OCI-LY7 (cell line): ENCODE results near the gene ATXN1. TPM values are rescaled to one million over a fixed set of nuclear protein-coding genes. Genes with fewer than 3 reads are reported as not detected.

Experiments
- BruUV-seq: library from RNA; stranded (reverse); fragments of 400-500 nt; replicated peaks from 2 replicates; lab custom pipeline; 2021; lab: Mats Ljungman, UMichigan
- CTCF ChIA-PET: fragments of 300-600 bp; sonication (Branson Sonifier 250); formaldehyde crosslinking; loops from one replicate; lab custom pipeline; 2022; ENCODE audit warnings: antibody characterized with exemption; ENCODE audit not compliant: unreplicated experiment; lab: Charles Lee
- POLR2A ChIA-PET: fragments of 300-600 bp; sonication (Branson Sonifier 250); formaldehyde crosslinking; loops from one replicate; lab custom pipeline; 2022; ENCODE audit warnings: antibody characterized with exemption; lab: Charles Lee
- DNase-seq: peaks from one replicate; pipeline ENCODE4 v3.0.0-alpha.2; 2015; ENCODE audit warnings: low spot score
- H2AFZ ChIP-seq: fragments of 200-600 bp; sonication (generic), shearing (Covaris generic); 2 replicates; pipeline ENCODE4 v1.6.1; 2014; ENCODE audit warnings: mild to moderate bottlenecking, antibody characterized with exemption, low read length, moderate library complexity
- H3K27ac ChIP-seq: fragments of 200-600 bp; sonication (generic); 2 replicates; pipeline ENCODE4 v1.5.1; 2014; ENCODE audit warnings: mixed run types, low read depth, mild to moderate bottlenecking, moderate library complexity, low read length, inconsistent platforms; ENCODE audit not compliant: poor library complexity, severe bottlenecking
- H3K36me3 ChIP-seq: fragments of 200-600 bp; sonication (generic); 2 replicates; pipeline ENCODE4 v1.6.1; 2014; ENCODE audit warnings: mild to moderate bottlenecking, antibody characterized with exemption, low read length, moderate library complexity, mixed read lengths; ENCODE audit not compliant: insufficient read depth
- H3K4me1 ChIP-seq: fragments of 200-600 bp; sonication (generic); 2 replicates; pipeline ENCODE4 v1.5.1; 2014; ENCODE audit warnings: mild to moderate bottlenecking, low read length; ENCODE audit not compliant: insufficient read depth, poor library complexity, severe bottlenecking
- H3K4me2 ChIP-seq: fragments of 200-600 bp; sonication (generic); 2 replicates; pipeline ENCODE4 v1.6.1; 2014; ENCODE audit warnings: mild to moderate bottlenecking, low read length
- H3K4me3 ChIP-seq: fragments of 200-600 bp; sonication (generic); 2 replicates; pipeline ENCODE4 v1.5.1; 2014; ENCODE audit warnings: mild to moderate bottlenecking, low read depth, low read length; ENCODE audit not compliant: poor library complexity, severe bottlenecking
- H3K79me2 ChIP-seq: fragments of 200-600 bp; sonication (generic); 2 replicates; pipeline ENCODE4 v1.6.1; 2016; ENCODE audit warnings: low read depth, mild to moderate bottlenecking, low read length, moderate library complexity, mixed read lengths; ENCODE audit not compliant: insufficient read depth
- H3K9me2 ChIP-seq: fragments of 200-600 bp; sonication (generic); 2 replicates; pipeline ENCODE4 v1.6.1; 2016; ENCODE audit warnings: mild to moderate bottlenecking, low read length, mixed read lengths; ENCODE audit not compliant: insufficient read depth
- H3K9me3 ChIP-seq: fragments of 200-600 bp; sonication (generic); 2 replicates; pipeline ENCODE4 v1.6.1; 2014; ENCODE audit warnings: mild to moderate bottlenecking, mixed run types, low read length, mixed read lengths
- H4K20me1 ChIP-seq: fragments of 200-600 bp; sonication (generic); 2 replicates; pipeline ENCODE4 v1.6.1; 2014; ENCODE audit warnings: mild to moderate bottlenecking, antibody characterized with exemption, low read length, moderate library complexity, mixed read lengths; ENCODE audit not compliant: insufficient read depth
- EZH2phosphoT487 ChIP-seq: fragments of 200-600 bp; sonication (generic); IDR thresholded peaks from 2 replicates; pipeline ENCODE4 v1.6.1; 2018; ENCODE audit warnings: low read depth, borderline replicate concordance, mild to moderate bottlenecking, mixed run types, antibody characterized with exemption, low read length, moderate library complexity, mixed read lengths
- intact Hi-C: fragments of 100-400 bp; cut with micrococcal nuclease; formaldehyde crosslinking; loops from one replicate; pipeline ENCODE4 v1.10.0; 2022; ENCODE audit not compliant: unreplicated experiment
- total RNA-seq, 2 experiments: library from RNA; depleted of rRNA in 1 of 2; stranded (reverse); fragments of >200 nt in 1 of 2; shearing (Covaris generic) in 1 of 2; gene quantifications; 2 replicates each; pipeline ENCODE4 v1.2.3, GENCODE V29; 2014 to 2022
- TF ChIP-seq, protein P1 (sequence below): fragments of 200-600 bp; sonication (generic); conservative IDR thresholded peaks from 2 replicates; pipeline ENCODE4 v1.5.1; 2014; ENCODE audit warnings: mild to moderate bottlenecking, antibody characterized with exemption, low read length, moderate library complexity, mixed read lengths

The ATXN1 gene
- total RNA-seq, 2 experiments from 2014 or later: not detected

DNA sequence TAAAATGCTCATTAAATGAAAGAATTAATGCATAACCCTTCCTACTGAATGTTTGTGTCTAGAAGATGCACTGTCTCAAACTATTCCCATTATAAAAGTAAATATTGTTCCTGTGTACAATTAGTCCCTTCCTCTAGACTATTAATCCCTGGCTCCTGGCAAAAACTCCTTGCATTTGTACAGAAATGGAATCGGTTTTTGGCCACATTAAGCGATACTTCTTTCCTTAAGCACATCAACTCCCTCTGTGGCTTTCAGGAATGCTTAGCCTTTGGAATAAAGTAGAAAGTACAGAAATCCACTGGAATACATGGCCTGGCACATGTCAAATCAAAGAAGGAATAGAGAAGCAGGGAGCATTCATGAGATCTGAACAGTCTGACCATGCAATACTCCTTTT lies 343.1 kb downstream of the ATXN1 start:
- H3K4me2 ChIP-seq: no peak overlapping the region
- H3K9me2 ChIP-seq: no peaks in the 10 kb centered on the region
- no peaks in the 10 kb centered on the region for H4K20me1 ChIP-seq
- H2AFZ ChIP-seq: no peak overlapping the region
- no peak overlapping the region for H3K27ac ChIP-seq
- H3K4me1 ChIP-seq: peaks cover 42% of the 10 kb centered on the region
- H3K79me2 ChIP-seq: no peaks in the 10 kb centered on the region
- POLR2A ChIA-PET: no interaction called here
- intact Hi-C loops: no loop called here
- no peaks in the 10 kb centered on the region for H3K36me3 ChIP-seq
- BruUV-seq: no TSS peak
- H3K4me3 ChIP-seq: no peak overlapping the region
- no peak for DNase-seq
- CTCF ChIA-PET: no interaction called here
- TF ChIP-seq EZH2phosphoT487: no peak
- TF ChIP-seq, protein P1, sequence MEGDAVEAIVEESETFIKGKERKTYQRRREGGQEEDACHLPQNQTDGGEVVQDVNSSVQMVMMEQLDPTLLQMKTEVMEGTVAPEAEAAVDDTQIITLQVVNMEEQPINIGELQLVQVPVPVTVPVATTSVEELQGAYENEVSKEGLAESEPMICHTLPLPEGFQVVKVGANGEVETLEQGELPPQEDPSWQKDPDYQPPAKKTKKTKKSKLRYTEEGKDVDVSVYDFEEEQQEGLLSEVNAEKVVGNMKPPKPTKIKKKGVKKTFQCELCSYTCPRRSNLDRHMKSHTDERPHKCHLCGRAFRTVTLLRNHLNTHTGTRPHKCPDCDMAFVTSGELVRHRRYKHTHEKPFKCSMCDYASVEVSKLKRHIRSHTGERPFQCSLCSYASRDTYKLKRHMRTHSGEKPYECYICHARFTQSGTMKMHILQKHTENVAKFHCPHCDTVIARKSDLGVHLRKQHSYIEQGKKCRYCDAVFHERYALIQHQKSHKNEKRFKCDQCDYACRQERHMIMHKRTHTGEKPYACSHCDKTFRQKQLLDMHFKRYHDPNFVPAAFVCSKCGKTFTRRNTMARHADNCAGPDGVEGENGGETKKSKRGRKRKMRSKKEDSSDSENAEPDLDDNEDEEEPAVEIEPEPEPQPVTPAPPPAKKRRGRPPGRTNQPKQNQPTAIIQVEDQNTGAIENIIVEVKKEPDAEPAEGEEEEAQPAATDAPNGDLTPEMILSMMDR: no peak
- no peaks in the 10 kb centered on the region for H3K9me3 ChIP-seq

DNA sequence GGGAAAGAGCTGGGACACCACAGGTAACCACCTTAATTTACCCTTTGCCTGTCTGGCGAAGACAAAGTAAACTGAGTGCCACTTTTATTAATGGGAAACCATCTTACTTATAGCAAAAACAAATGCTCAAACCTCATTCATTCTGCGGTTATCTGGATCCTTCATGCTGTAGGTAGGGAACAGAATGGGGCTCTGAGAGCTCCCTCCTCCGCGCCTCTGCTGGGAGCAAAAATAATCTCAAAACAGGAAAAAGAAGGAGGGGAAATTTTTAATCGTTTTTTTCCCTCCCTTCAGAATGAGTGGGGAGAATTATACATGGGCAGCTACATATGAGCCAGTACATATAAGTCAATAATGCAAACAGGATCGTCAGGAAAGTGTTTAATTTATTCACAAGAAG lies 345.6 kb downstream of the ATXN1 start:
- Histone ChIP-seq H3K9me3 (no peaks in the 10 kb centered on the region), H3K4me3 (no peak overlapping the region), H4K20me1 (no peaks in the 10 kb centered on the region), H3K36me3 (no peaks in the 10 kb centered on the region), H3K79me2 (no peaks in the 10 kb centered on the region), H3K9me2 (no peaks in the 10 kb centered on the region), H2AFZ (no peak overlapping the region), H3K4me2 (no peak overlapping the region), H3K27ac (no peak overlapping the region), H3K4me1 (peaks cover 36% of the 10 kb centered on the region)
- intact Hi-C loops: no loop called here
- ChIA-PET CTCF (no interaction called here), POLR2A (interaction anchor here (0.6 to 2.5 kb wide), 5 partner anchors 9 to 88 kb away, joined by 3 to 8 read pairs (median 4); no protein-coding TSS in a partner anchor)
- BruUV-seq: no TSS peak
- TF ChIP-seq EZH2phosphoT487: no peak
- TF ChIP-seq, protein P1: no peak
- no peak for DNase-seq

DNA sequence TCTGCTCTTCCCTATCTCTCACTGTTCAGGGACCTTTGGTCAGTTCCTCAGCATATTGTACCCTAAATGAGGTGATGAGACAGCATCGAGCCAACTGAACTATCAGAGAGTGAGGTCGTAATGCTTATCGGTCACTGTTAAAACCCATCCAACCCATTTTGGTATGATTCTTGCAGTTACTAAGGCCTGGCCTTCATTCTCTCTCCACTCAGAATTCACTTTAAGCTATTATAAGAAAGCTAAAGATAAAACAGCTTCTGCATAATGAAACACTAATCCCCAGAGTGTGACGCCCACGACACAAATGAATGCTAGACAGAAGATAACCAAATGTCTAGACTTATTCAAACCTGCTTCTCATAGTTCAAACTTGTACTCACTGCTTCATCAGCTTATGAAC lies 347.1 kb downstream of the ATXN1 start:
- H3K4me1 ChIP-seq: peaks cover 22% of the 10 kb centered on the region
- peak overlapping the region; percentile 36 for H3K4me3 ChIP-seq
- no peak for TF ChIP-seq EZH2phosphoT487
- no peak overlapping the region for H3K27ac ChIP-seq
- no peak for DNase-seq
- no peaks in the 10 kb centered on the region for H3K9me2 ChIP-seq
- BruUV-seq: no TSS peak
- peak overlapping the region; percentile 96 for H2AFZ ChIP-seq
- H3K4me2 ChIP-seq: peak overlapping the region; percentile 50
- H3K9me3 ChIP-seq: no peaks in the 10 kb centered on the region
- intact Hi-C loops: no loop called here
- no peaks in the 10 kb centered on the region for H3K36me3 ChIP-seq
- H3K79me2 ChIP-seq: no peaks in the 10 kb centered on the region
- CTCF ChIA-PET: interaction anchor here (1.1 to 1.3 kb wide), 2 partner anchors 77 to 80 kb away, joined by 3 to 4 read pairs; no protein-coding TSS in a partner anchor
- H4K20me1 ChIP-seq: no peaks in the 10 kb centered on the region
- POLR2A ChIA-PET: interaction anchor here (0.6 to 2.5 kb wide), 8 partner anchors 10 to 177 kb away, joined by 3 to 8 read pairs (median 4); no protein-coding TSS in a partner anchor
